ENCODE measurements around the gene ZNF266. TPM values are rescaled to one million over a fixed set of nuclear protein-coding genes. Genes with fewer than 3 reads are reported as not detected.

The ZNF266 gene
- total and polyA plus RNA-seq, 2 of the 8 experiments (the other 6 are each of a cell fraction or from before 2014, with no cell fraction given) = 6.6 to 15.3 TPM

- H3K4me1 ChIP-seq (replicated peaks in 1 of 4; ENCODE audit: control insufficient read depth in 3 of 4, insufficient read depth in 4 of 4, low read length in 3 of 4) = no peaks in the 10 kb centered on the region; a peak in 1 of 7 replicates
- no peak overlapping the region for H2BK5ac ChIP-seq (ENCODE audit: low read depth, low read length)
- H3K9ac ChIP-seq (replicated peaks in 1 of 4; ENCODE audit: extremely low read depth in 1 of 4, low read depth in 3 of 4, low read length in 3 of 4) = no peak overlapping the region
- ChIA-PET CTCF (ENCODE audit: partially characterized antibody) (interaction anchor here (1.3 to 2.4 kb wide), 3 partner anchors 119 to 225 kb away, joined by 3 to 11 read pairs (median 3); no protein-coding TSS in a partner anchor), POLR2A (ENCODE audit: partially characterized antibody) (interaction anchor here (1.9 kb wide), 1 partner anchor 223 kb away, joined by 6 read pairs; no protein-coding TSS in a partner anchor)
- H3K27ac ChIP-seq (ENCODE audit: low read depth, low read length) = no peak overlapping the region
- H4K20me1 ChIP-seq (replicated peaks in 1 of 2; ENCODE audit: control insufficient read depth in 1 of 2, insufficient read depth in 2 of 2, low read length in 2 of 2) = peaks cover 0 to 5% of the 10 kb centered on the region in 2 experiments
- DNase-seq (ENCODE audit: low read depth in 1 of 2, low spot score in 2 of 2) (no peak), FAIRE-seq (no peak)
- no peak overlapping the region for H4K8ac ChIP-seq (ENCODE audit: extremely low read depth, insufficient read depth, low read length)
- H3K23me2 ChIP-seq (ENCODE audit: low read depth, low read length) = peaks cover 4% of the 10 kb centered on the region; the same call in 1 of the 2 replicates
- no peak overlapping the region for H3K18ac ChIP-seq (ENCODE audit: extremely low read depth, low read length)
- peaks cover 3% of the 10 kb centered on the region for H3K79me1 ChIP-seq (ENCODE audit: low read depth, low read length)
- no peaks in the 10 kb centered on the region for H3K9me3 ChIP-seq (ENCODE audit: insufficient read depth in 2 of 2, low read depth in 1 of 2, low read length in 1 of 2)
- no peak overlapping the region for H3K23ac ChIP-seq (ENCODE audit: insufficient read length)
- H3K56ac ChIP-seq (replicated peaks; ENCODE audit: insufficient read length, low read depth, low read length) = no peak overlapping the region
- H2BK120ac ChIP-seq (replicated peaks; ENCODE audit: low read depth, low read length) = no peak overlapping the region
- no peak overlapping the region for H2AFZ ChIP-seq (ENCODE audit: low read length)
- no peak overlapping the region for H3K4me3 ChIP-seq (ENCODE audit: extremely low read depth in 1 of 4, insufficient read depth in 2 of 4, low read depth in 3 of 4, low read length in 4 of 4)
- H4K5ac ChIP-seq (ENCODE audit: insufficient read length, low read depth, low read length) = no peak overlapping the region
- no peak overlapping the region for H3K4me2 ChIP-seq (ENCODE audit: insufficient read depth in 1 of 2, low read depth in 2 of 2, low read length in 2 of 2)
- H4K91ac ChIP-seq (replicated peaks; ENCODE audit: insufficient read length, low read length) = no peak overlapping the region
- H2BK12ac ChIP-seq (ENCODE audit: low read depth, low read length) = no peak overlapping the region
- H3K4ac ChIP-seq (replicated peaks; ENCODE audit: insufficient read length, low read depth, low read length) = no peak overlapping the region
- WGBS, 2 experiments (ENCODE audit: extremely low coverage in 1 of 2, insufficient coverage in 1 of 2, insufficient read length in 1 of 2, insufficient replicate concordance in 2 of 2, low coverage in 1 of 2, low lambda C conversion rate in 2 of 2, missing lambda C conversion rate in 1 of 2) = 92% methylated on average over 1 of the region's 1 CpG; no CpG with 5 or more reads in 1 of the 2 experiments
- no peak overlapping the region for H3K14ac ChIP-seq (ENCODE audit: insufficient read length)
- H2BK20ac ChIP-seq (ENCODE audit: low read length) = no peak overlapping the region
- H2AK5ac ChIP-seq (ENCODE audit: low read depth, low read length) = no peak overlapping the region
- H3K79me2 ChIP-seq (ENCODE audit: control insufficient read depth in 1 of 2, insufficient read depth in 2 of 2, low read length in 2 of 2) = peaks cover 0 to 12% of the 10 kb centered on the region in 2 experiments; a peak in 3 of 4 replicates
- peaks cover 0 to 2% (median 0%) of the 10 kb centered on the region in 4 experiments; a peak in 1 of 8 replicates for H3K36me3 ChIP-seq (ENCODE audit: control insufficient read depth in 2 of 4, insufficient read depth in 4 of 4, low read length in 3 of 4)
- H2BK15ac ChIP-seq (ENCODE audit: low read length) = no peak overlapping the region
- H3K27me3 ChIP-seq (replicated peaks in 1 of 4; ENCODE audit: control insufficient read depth in 3 of 4, extremely low read depth in 1 of 4, insufficient read depth in 3 of 4, low read length in 3 of 4) = no peaks in the 10 kb centered on the region
- no peak for TF ChIP-seq POLR2A (IDR thresholded peaks at IDR 0.05; ENCODE audit: control extremely low read depth in 1 of 2, low read depth in 2 of 2, low read length in 2 of 2)
- no peak for TF ChIP-seq SP2 (IDR thresholded peaks at IDR 0.05; ENCODE audit: low read length)
- TF ChIP-seq TEAD4 (IDR thresholded peaks at IDR 0.05; ENCODE audit: low read depth, low read length) = no peak
- TF ChIP-seq TAF1 (IDR thresholded peaks at IDR 0.05; ENCODE audit: low read depth, low read length) = no peak
- no peak for TF ChIP-seq TCF12 (IDR thresholded peaks at IDR 0.05; ENCODE audit: low read depth, low read length)
- TF ChIP-seq GABPA (IDR thresholded peaks at IDR 0.05; ENCODE audit: borderline replicate concordance, insufficient read depth, low read length) = no peak
- TF ChIP-seq EZH2 (IDR thresholded peaks at IDR 0.05; ENCODE audit: low read depth, low read length, severe bottlenecking) = no peak
- TF ChIP-seq, protein P1, sequence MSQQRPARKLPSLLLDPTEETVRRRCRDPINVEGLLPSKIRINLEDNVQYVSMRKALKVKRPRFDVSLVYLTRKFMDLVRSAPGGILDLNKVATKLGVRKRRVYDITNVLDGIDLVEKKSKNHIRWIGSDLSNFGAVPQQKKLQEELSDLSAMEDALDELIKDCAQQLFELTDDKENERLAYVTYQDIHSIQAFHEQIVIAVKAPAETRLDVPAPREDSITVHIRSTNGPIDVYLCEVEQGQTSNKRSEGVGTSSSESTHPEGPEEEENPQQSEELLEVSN (IDR thresholded peaks at IDR 0.05) = no peak
- no peak for TF ChIP-seq MAFK (IDR thresholded peaks at IDR 0.05; ENCODE audit: low read depth, low read length)
- no peak for TF ChIP-seq SIRT6 (IDR thresholded peaks at IDR 0.05; ENCODE audit: low read length)
- TF ChIP-seq CEBPB (IDR thresholded peaks at IDR 0.05; ENCODE audit: low read depth, low read length) = no peak
- no peak for TF ChIP-seq EP300 (IDR thresholded peaks at IDR 0.05; ENCODE audit: borderline replicate concordance in 1 of 2, low read depth in 2 of 2, low read length in 2 of 2)
- TF ChIP-seq SP1 (IDR thresholded peaks at IDR 0.05; ENCODE audit: low read depth, low read length) = no peak
- TF ChIP-seq TAF7 (optimal IDR thresholded peaks at IDR 0.05; ENCODE audit: borderline replicate concordance, low read depth, low read length) = no peak
- TF ChIP-seq KDM4A (IDR thresholded peaks at IDR 0.05; ENCODE audit: low read depth, low read length, severe bottlenecking) = no peak
These were observed 4.9 kb downstream of the ZNF266 start for GRCh38 chr19:9430444-9430843.
